ENCODE results near the gene PSMG2. TPM values are rescaled to one million over a fixed set of nuclear protein-coding genes. Genes with fewer than 3 reads are reported as not detected.

Gene PSMG2
- total and polyA plus RNA-seq, 2 of the 4 experiments (the other 2 are of a cell fraction): 34.4 to 59.5 TPM

- Histone ChIP-seq H4K5ac (ENCODE audit: low read depth, low read length) (no peak overlapping the region), H3K56ac (ENCODE audit: extremely low read depth, insufficient read depth, low read length) (no peak overlapping the region), H4K20me1 (ENCODE audit: insufficient read depth, low read length) (no peaks in the 10 kb centered on the region), H3K4me3 (ENCODE audit: insufficient read depth, low read depth, low read length) (no peak overlapping the region), H4K91ac (ENCODE audit: insufficient read depth, low read depth, low read length) (no peak overlapping the region), H3K27ac (ENCODE audit: insufficient read depth, low read length) (no peak overlapping the region), H3K27me3 (ENCODE audit: control insufficient read depth, insufficient read depth, low read length) (no peaks in the 10 kb centered on the region), H3K4me2 (ENCODE audit: low read depth, low read length) (no peak overlapping the region), H3K4me1 (ENCODE audit: control insufficient read depth, insufficient read depth, low read length) (peaks cover 7% of the 10 kb centered on the region), H2AK9ac (replicated peaks; ENCODE audit: low read depth, low read length, poor library complexity) (no peak overlapping the region), H3K14ac (replicated peaks; ENCODE audit: low read depth, low read length) (no peak overlapping the region), H2AFZ (replicated peaks; ENCODE audit: low read length, poor library complexity) (peak overlapping the region; percentile 41), H3K79me1 (ENCODE audit: low read depth in 1 of 2, low read length in 2 of 2) (no peaks in the 10 kb centered on the region), H4K8ac (ENCODE audit: low read depth in 2 of 2, low read length in 2 of 2) (no peak overlapping the region), H3K9me3 (ENCODE audit: control insufficient read depth, insufficient read depth, low read length) (no peaks in the 10 kb centered on the region), H2BK20ac (ENCODE audit: low read depth, low read length) (no peak overlapping the region), H3K18ac (ENCODE audit: low read depth, low read length) (no peak overlapping the region), H3K36me3 (ENCODE audit: control insufficient read depth, insufficient read depth, low read length) (no peaks in the 10 kb centered on the region), H3K9me1 (ENCODE audit: insufficient read depth, low read length) (peaks cover 4% of the 10 kb centered on the region; the same call in 1 of the 2 replicates), H3K23ac (ENCODE audit: low read depth, low read length) (no peak overlapping the region), H2BK5ac (ENCODE audit: low read depth, low read length, poor library complexity, severe bottlenecking) (no peak overlapping the region), H2AK5ac (ENCODE audit: low read depth, low read length) (no peak overlapping the region), H2BK15ac (ENCODE audit: low read depth, low read length) (no peak overlapping the region), H3K4ac (ENCODE audit: low read depth, low read length) (peak overlapping the region; percentile 29; the same call in 1 of the 2 replicates), H2BK120ac (ENCODE audit: low read depth, low read length) (no peak overlapping the region; the same call in 1 of the 2 replicates), H3K9ac (ENCODE audit: low read depth, low read length) (no peak overlapping the region)
- in situ Hi-C loops (cut with MboI; ENCODE audit: low sequenced_read_pairs) (loop anchor here (25.0 kb wide), 1 partner anchor 887 kb away; no protein-coding TSS in a partner anchor), dilution Hi-C loops (cut with HindIII; ENCODE audit: low sequenced_read_pairs, unreplicated experiment) (no loop called here), intact Hi-C loops (cut with micrococcal nuclease) (no loop called here)
- no peak for TF ChIP-seq CEBPB (IDR thresholded peaks at IDR 0.05; ENCODE audit: low read depth, low read length)
- no peak for TF ChIP-seq CTCF (conservative IDR thresholded peaks at IDR 0.05; ENCODE audit: low read depth, low read length)
- TF ChIP-seq RFX5 (IDR thresholded peaks at IDR 0.05; ENCODE audit: low read depth, low read length): no peak
- TF ChIP-seq MXI1 (IDR thresholded peaks at IDR 0.05; ENCODE audit: borderline replicate concordance, low read depth, low read length): no peak
- TF ChIP-seq RCOR1 (IDR thresholded peaks at IDR 0.05; ENCODE audit: insufficient replicate concordance, low read length): no peak
- TF ChIP-seq NFE2L2 (IDR thresholded peaks at IDR 0.05; ENCODE audit: low read depth, low read length): no peak
- no peak for TF ChIP-seq SMC3 (IDR thresholded peaks at IDR 0.05; ENCODE audit: low read depth, low read length)
- TF ChIP-seq RAD21 (IDR thresholded peaks at IDR 0.05; ENCODE audit: low read length): no peak
- TF ChIP-seq, protein P1, sequence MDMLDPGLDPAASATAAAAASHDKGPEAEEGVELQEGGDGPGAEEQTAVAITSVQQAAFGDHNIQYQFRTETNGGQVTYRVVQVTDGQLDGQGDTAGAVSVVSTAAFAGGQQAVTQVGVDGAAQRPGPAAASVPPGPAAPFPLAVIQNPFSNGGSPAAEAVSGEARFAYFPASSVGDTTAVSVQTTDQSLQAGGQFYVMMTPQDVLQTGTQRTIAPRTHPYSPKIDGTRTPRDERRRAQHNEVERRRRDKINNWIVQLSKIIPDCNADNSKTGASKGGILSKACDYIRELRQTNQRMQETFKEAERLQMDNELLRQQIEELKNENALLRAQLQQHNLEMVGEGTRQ (IDR thresholded peaks at IDR 0.05; ENCODE audit: low read depth, low read length): no peak
- no peak for TF ChIP-seq ELK1 (IDR thresholded peaks at IDR 0.05; ENCODE audit: borderline replicate concordance, low read depth, low read length)
- TF ChIP-seq FOS (IDR thresholded peaks at IDR 0.05; ENCODE audit: low read depth, low read length): no peak
- TF ChIP-seq MAZ (IDR thresholded peaks at IDR 0.05; ENCODE audit: borderline replicate concordance, low read depth, low read length): no peak
- TF ChIP-seq CHD1 (IDR thresholded peaks at IDR 0.05; ENCODE audit: low read depth, low read length): no peak
- BruUV-seq (replicated peaks): no TSS peak
- whole genome bisulfite sequencing, 2 experiments (ENCODE audit: extremely low coverage in 2 of 2, insufficient read length in 1 of 2): 91% methylated on average over 5 of the region's 14 CpGs; no CpG with 5 or more reads in 1 of the 2 experiments
- DNase-seq (no peak), ATAC-seq (ENCODE audit: low read depth) (no peak)
- ChIA-PET POLR2A (ENCODE audit: unreplicated experiment) (no interaction called here), CTCF (interaction anchor here (0.6 kb wide), 1 partner anchor 82 kb away, joined by 5 read pairs; no protein-coding TSS in a partner anchor)
Observed at GRCh38 chr18:12750076-12750714, 47.4 kb downstream of the PSMG2 start.

Data from IMR-90 (cell line).